ENCODE data around the gene CMBL.
"Not testable (repeated sequence)": the region's sequence is repeated elsewhere in the genome, so short reads cannot be mapped to it uniquely, and the experiment has no call there.

The CMBL gene

GRCh38 chr5:10351919-10352318 is 44.2 kb upstream of the CMBL start:
- peak overlapping the region; percentile 91 to 96 for H3K27ac ChIP-seq (ENCODE audit: insufficient read depth in 1 of 2, low read depth in 1 of 2, low read length in 2 of 2, poor library complexity in 1 of 2, severe bottlenecking in 2 of 2)
- no peak for DNase-seq
- 97% methylated on average over 5 of the region's 8 CpGs for WGBS (ENCODE audit: insufficient coverage)
- no peaks in the 10 kb centered on the region for H3K36me3 ChIP-seq (ENCODE audit: control insufficient read depth in 4 of 4, insufficient read depth in 4 of 4, low read length in 3 of 4)
- H3K4me1 ChIP-seq (ENCODE audit: control extremely low read depth in 1 of 4, control insufficient read depth in 4 of 4, insufficient read depth in 4 of 4, low read length in 3 of 4) = peaks cover 11 to 37% (median 25%) of the 10 kb centered on the region in 4 experiments
- peak overlapping the region in 4 of 7 experiments; percentile 84 to 100 (median 92) for H3K4me3 ChIP-seq (ENCODE audit: control insufficient read depth in 1 of 7, extremely low read depth in 1 of 7, insufficient read depth in 4 of 7, low read depth in 2 of 7, low read length in 6 of 7)
- no peaks in the 10 kb centered on the region for H3K27me3 ChIP-seq (replicated peaks in 2 of 5; ENCODE audit: control insufficient read depth in 4 of 5, insufficient read depth in 5 of 5, low read length in 4 of 5)
- ChIA-PET CTCF (interaction anchor here (0.8 to 3.5 kb wide), 5 partner anchors 12 to 68 kb away, joined by 4 to 11 read pairs (median 5); no protein-coding TSS in a partner anchor), POLR2A (no interaction called here)
- H3K9me3 ChIP-seq (ENCODE audit: control extremely low read depth in 1 of 5, control insufficient read depth in 4 of 5, insufficient read depth in 2 of 5, low read depth in 1 of 5, low read length in 4 of 5) = no peaks in the 10 kb centered on the region

DNA sequence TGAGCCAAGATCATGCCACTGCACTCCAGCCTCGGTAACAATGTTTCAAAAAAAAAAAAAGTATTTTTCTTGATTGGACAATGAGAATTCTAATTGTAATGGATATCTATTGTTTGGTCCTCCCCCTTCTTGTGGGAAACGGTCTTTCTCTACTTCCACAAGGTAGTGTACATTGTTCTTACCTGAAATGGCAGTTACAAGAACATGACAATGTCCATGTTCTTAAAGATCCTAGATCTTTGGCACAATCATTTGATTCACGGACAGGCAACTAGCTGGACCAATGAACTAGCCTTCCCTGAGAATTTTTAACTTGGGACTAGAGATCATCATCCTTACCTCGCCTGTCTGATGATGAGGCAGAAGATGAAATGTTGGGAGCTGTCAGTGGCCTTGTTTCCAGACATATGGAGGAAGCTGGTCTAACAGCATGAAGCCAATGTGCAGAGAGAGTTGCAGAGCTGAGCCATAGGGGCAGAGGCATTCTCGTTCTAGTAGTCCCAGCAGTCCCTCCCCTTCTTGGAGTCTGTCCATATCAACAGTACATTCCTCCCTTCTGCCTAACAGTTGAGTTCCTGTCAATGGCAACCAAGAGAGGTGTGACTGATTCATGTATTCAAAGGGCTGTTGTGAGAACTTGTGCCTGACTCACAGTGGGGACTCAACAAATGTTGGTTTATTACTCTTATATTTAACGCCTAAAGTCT is 43.6 kb upstream of the CMBL start:
- H3K4me3 ChIP-seq (ENCODE audit: control insufficient read depth in 1 of 7, extremely low read depth in 1 of 7, insufficient read depth in 4 of 7, low read depth in 2 of 7, low read length in 6 of 7) = no peak overlapping the region
- no peaks in the 10 kb centered on the region for H3K27me3 ChIP-seq (replicated peaks in 2 of 5; ENCODE audit: control insufficient read depth in 4 of 5, insufficient read depth in 5 of 5, low read length in 4 of 5)
- no peak for DNase-seq
- 100% methylated on average over 3 of the region's 6 CpGs for WGBS (ENCODE audit: insufficient coverage)
- peaks cover 11 to 31% (median 22%) of the 10 kb centered on the region in 4 experiments for H3K4me1 ChIP-seq (ENCODE audit: control extremely low read depth in 1 of 4, control insufficient read depth in 4 of 4, insufficient read depth in 4 of 4, low read length in 3 of 4)
- H3K9me3 ChIP-seq (ENCODE audit: control extremely low read depth in 1 of 5, control insufficient read depth in 4 of 5, insufficient read depth in 2 of 5, low read depth in 1 of 5, low read length in 4 of 5) = no peaks in the 10 kb centered on the region
- no peaks in the 10 kb centered on the region for H3K36me3 ChIP-seq (ENCODE audit: control insufficient read depth in 4 of 4, insufficient read depth in 4 of 4, low read length in 3 of 4)
- ChIA-PET POLR2A (no interaction called here), CTCF (interaction anchor here (0.8 to 3.5 kb wide), 5 partner anchors 13 to 73 kb away, joined by 3 to 11 read pairs (median 4); no protein-coding TSS in a partner anchor)
- H3K27ac ChIP-seq (ENCODE audit: insufficient read depth in 1 of 2, low read depth in 1 of 2, low read length in 2 of 2, poor library complexity in 1 of 2, severe bottlenecking in 2 of 2) = no peak overlapping the region

- H3K27me3 ChIP-seq (replicated peaks in 2 of 5; ENCODE audit: control insufficient read depth in 4 of 5, insufficient read depth in 5 of 5, low read length in 4 of 5) = no peaks in the 10 kb centered on the region
- DNase-seq = no peak
- no peaks in the 10 kb centered on the region for H3K9me3 ChIP-seq (ENCODE audit: control extremely low read depth in 1 of 5, control insufficient read depth in 4 of 5, insufficient read depth in 2 of 5, low read depth in 1 of 5, low read length in 4 of 5)
- H3K4me1 ChIP-seq (ENCODE audit: control extremely low read depth in 1 of 4, control insufficient read depth in 4 of 4, insufficient read depth in 4 of 4, low read length in 3 of 4) = peaks cover 0 to 22% (median 16%) of the 10 kb centered on the region in 4 experiments
- ChIA-PET POLR2A (no interaction called here), CTCF (no interaction called here)
- no peak overlapping the region for H3K4me3 ChIP-seq (ENCODE audit: control insufficient read depth in 1 of 7, extremely low read depth in 1 of 7, insufficient read depth in 4 of 7, low read depth in 2 of 7, low read length in 6 of 7)
- WGBS (ENCODE audit: insufficient coverage) = 80% methylated on average over 1 of the region's 2 CpGs
- no peaks in the 10 kb centered on the region for H3K36me3 ChIP-seq (ENCODE audit: control insufficient read depth in 4 of 4, insufficient read depth in 4 of 4, low read length in 3 of 4)
- no peak overlapping the region for H3K27ac ChIP-seq (ENCODE audit: insufficient read depth in 1 of 2, low read depth in 1 of 2, low read length in 2 of 2, poor library complexity in 1 of 2, severe bottlenecking in 2 of 2)
Observed at GRCh38 chr5:10348258-10348657, 40.6 kb upstream of the CMBL start.

DNA sequence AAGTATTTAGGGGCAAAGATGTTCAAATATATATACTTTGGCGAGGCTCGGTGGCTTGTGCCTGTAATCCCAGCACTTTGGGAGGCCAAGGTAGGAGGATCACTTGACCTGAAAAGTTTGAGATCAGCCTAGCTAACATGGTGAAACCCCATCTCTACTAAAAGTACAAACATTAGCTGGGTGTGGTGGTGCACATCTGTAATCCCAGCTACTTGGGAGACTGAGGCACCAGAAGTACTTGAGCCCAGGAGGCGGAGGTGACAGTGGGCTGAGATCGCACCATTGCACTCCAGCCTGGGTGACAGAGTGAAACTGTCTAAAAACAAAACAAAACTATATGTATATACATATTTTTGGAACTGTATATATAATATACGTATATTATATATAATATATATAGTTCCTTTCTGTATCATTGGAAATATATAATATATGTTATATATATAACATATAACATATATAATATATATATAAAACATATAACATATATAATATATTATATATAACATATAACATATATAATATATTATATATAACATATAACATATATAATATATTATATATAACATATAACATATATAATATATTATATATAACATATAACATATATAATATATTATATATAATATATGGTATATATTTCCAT is 36.9 kb upstream of the CMBL start:
- H3K27ac ChIP-seq (ENCODE audit: insufficient read depth in 1 of 2, low read depth in 1 of 2, low read length in 2 of 2, poor library complexity in 1 of 2, severe bottlenecking in 2 of 2); H3K36me3 ChIP-seq (ENCODE audit: control insufficient read depth in 4 of 4, insufficient read depth in 4 of 4, low read length in 3 of 4); H3K4me3 ChIP-seq (ENCODE audit: control insufficient read depth in 1 of 7, extremely low read depth in 1 of 7, insufficient read depth in 4 of 7, low read depth in 2 of 7, low read length in 6 of 7); CTCF ChIA-PET; H3K9me3 ChIP-seq (ENCODE audit: control extremely low read depth in 1 of 5, control insufficient read depth in 4 of 5, insufficient read depth in 2 of 5, low read depth in 1 of 5, low read length in 4 of 5); H3K27me3 ChIP-seq (replicated peaks in 2 of 5; ENCODE audit: control insufficient read depth in 4 of 5, insufficient read depth in 5 of 5, low read length in 4 of 5); DNase-seq; POLR2A ChIA-PET: not testable (repeated sequence)
- 100% methylated on average over 2 of the region's 5 CpGs for WGBS (ENCODE audit: insufficient coverage)
- H3K4me1 ChIP-seq (ENCODE audit: control extremely low read depth in 1 of 4, control insufficient read depth in 4 of 4, insufficient read depth in 4 of 4, low read length in 3 of 4) = peaks cover 0 to 15% (median 10%) of the 10 kb centered on the region in 4 experiments

- CTCF ChIA-PET = interaction anchor here (0.6 to 1.0 kb wide), 2 partner anchors 10 to 17 kb away, joined by 3 to 4 read pairs; partner anchors contain the start of gene MARCHF6
- Histone ChIP-seq H3K9me3 (ENCODE audit: control extremely low read depth in 1 of 5, control insufficient read depth in 4 of 5, insufficient read depth in 2 of 5, low read depth in 1 of 5, low read length in 4 of 5) (no peaks in the 10 kb centered on the region), H3K36me3 (ENCODE audit: control insufficient read depth in 4 of 4, insufficient read depth in 4 of 4, low read length in 3 of 4) (no peaks in the 10 kb centered on the region), H3K27ac (ENCODE audit: insufficient read depth in 1 of 2, low read depth in 1 of 2, low read length in 2 of 2, poor library complexity in 1 of 2, severe bottlenecking in 2 of 2) (no peak overlapping the region), H3K4me3 (ENCODE audit: control insufficient read depth in 1 of 7, extremely low read depth in 1 of 7, insufficient read depth in 4 of 7, low read depth in 2 of 7, low read length in 6 of 7) (no peak overlapping the region), H3K27me3 (replicated peaks in 2 of 5; ENCODE audit: control insufficient read depth in 4 of 5, insufficient read depth in 5 of 5, low read length in 4 of 5) (no peaks in the 10 kb centered on the region), H3K4me1 (ENCODE audit: control extremely low read depth in 1 of 4, control insufficient read depth in 4 of 4, insufficient read depth in 4 of 4, low read length in 3 of 4) (peaks cover 0 to 15% (median 11%) of the 10 kb centered on the region in 4 experiments)
- DNase-seq = no peak
- WGBS (ENCODE audit: insufficient coverage) = 100% methylated on average over 3 of the region's 4 CpGs
- POLR2A ChIA-PET = no interaction called here
Observed at GRCh38 chr5:10343486-10343885, 35.8 kb upstream of the CMBL start.

DNA sequence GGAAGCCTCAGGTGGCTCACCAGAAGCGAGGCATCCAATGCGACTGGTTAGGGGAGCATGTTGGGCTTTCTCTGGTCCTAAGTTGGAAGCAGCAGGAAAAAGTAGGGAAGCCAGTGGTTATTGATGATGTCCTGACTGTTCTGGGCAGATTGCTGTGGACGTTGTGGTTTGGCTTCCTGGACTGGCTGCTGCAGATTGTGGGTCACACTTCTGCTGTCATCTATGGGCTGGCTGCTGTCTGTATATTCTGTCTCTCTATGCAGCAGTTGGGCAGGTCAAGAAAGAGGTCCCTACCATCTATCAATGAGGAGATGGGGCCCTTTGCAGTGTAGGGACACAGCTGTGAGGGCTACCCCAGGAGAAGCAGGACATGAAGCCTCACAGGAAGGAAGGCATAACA is 32.3 kb upstream of the CMBL start:
- no peaks in the 10 kb centered on the region for H3K36me3 ChIP-seq (ENCODE audit: control insufficient read depth in 4 of 4, insufficient read depth in 4 of 4, low read length in 3 of 4)
- H3K4me1 ChIP-seq (ENCODE audit: control extremely low read depth in 1 of 4, control insufficient read depth in 4 of 4, insufficient read depth in 4 of 4, low read length in 3 of 4) = peaks cover 0 to 15% (median 11%) of the 10 kb centered on the region in 4 experiments
- DNase-seq = no peak
- H3K9me3 ChIP-seq (ENCODE audit: control extremely low read depth in 1 of 5, control insufficient read depth in 4 of 5, insufficient read depth in 2 of 5, low read depth in 1 of 5, low read length in 4 of 5) = no peaks in the 10 kb centered on the region
- H3K27me3 ChIP-seq (replicated peaks in 2 of 5; ENCODE audit: control insufficient read depth in 4 of 5, insufficient read depth in 5 of 5, low read length in 4 of 5) = no peaks in the 10 kb centered on the region
- POLR2A ChIA-PET = no interaction called here
- WGBS (ENCODE audit: insufficient coverage) = 17% methylated on average over 1 of the region's 3 CpGs
- CTCF ChIA-PET = no interaction called here
- H3K4me3 ChIP-seq (ENCODE audit: control insufficient read depth in 1 of 7, extremely low read depth in 1 of 7, insufficient read depth in 4 of 7, low read depth in 2 of 7, low read length in 6 of 7) = no peak overlapping the region
- no peak overlapping the region for H3K27ac ChIP-seq (ENCODE audit: insufficient read depth in 1 of 2, low read depth in 1 of 2, low read length in 2 of 2, poor library complexity in 1 of 2, severe bottlenecking in 2 of 2)

Measured in common myeloid progenitor, CD34-positive (primary cell).